Neural cell (in vitro differentiated cells): ENCODE data around the gene IFIH1. TPM values are rescaled to one million over a fixed set of nuclear protein-coding genes. Genes with fewer than 3 reads are reported as not detected.

Experiments used
- H2AFZ ChIP-seq: fragments of 200-600, 300-800 bp; sonication (generic), shearing (Covaris generic); 2 replicates; pipeline ENCODE4 v1.6.0; 2014; ENCODE audit warnings: low read depth, mild to moderate bottlenecking, antibody characterized with exemption, low read length, moderate library complexity
- H3F3A ChIP-seq: fragments of 200-600 bp; shearing (Covaris generic); 2 replicates; pipeline ENCODE4 v1.6.1; 2016; ENCODE audit warnings: mild to moderate bottlenecking, moderate library complexity, mixed read lengths, antibody characterized with exemption, low read length; ENCODE audit not compliant: insufficient read depth, poor library complexity, severe bottlenecking
- H3K27ac ChIP-seq: fragments of 200-600, 300-800 bp; sonication (generic), shearing (Covaris generic); 2 replicates; pipeline ENCODE4 v1.5.1; 2014; ENCODE audit warnings: mild to moderate bottlenecking, low read length, moderate library complexity
- H3K27me3 ChIP-seq: fragments of 300-800, 200-600 bp; sonication (generic), shearing (Covaris generic); 2 replicates; pipeline ENCODE4 v1.6.0; 2014; ENCODE audit warnings: mild to moderate bottlenecking, low read depth, low read length, moderate library complexity; ENCODE audit not compliant: insufficient read depth
- H3K36me3 ChIP-seq: fragments of 300-800, 200-600 bp; sonication (generic), shearing (Covaris generic); 2 replicates; pipeline ENCODE4 v1.5.1; 2014; ENCODE audit warnings: mild to moderate bottlenecking, antibody characterized with exemption, low read length, moderate library complexity; ENCODE audit not compliant: insufficient read depth
- H3K4me2 ChIP-seq: fragments of 300-800, 200-600 bp; sonication (generic), shearing (Covaris generic); 2 replicates; pipeline ENCODE4 v1.6.0; 2014; ENCODE audit warnings: mild to moderate bottlenecking, low read length
- H3K4me3 ChIP-seq: fragments of 300-800, 200-600 bp; sonication (generic), shearing (Covaris generic); 2 replicates; pipeline ENCODE4 v1.5.1; 2014; ENCODE audit warnings: mild to moderate bottlenecking, low read length, moderate library complexity
- H3K79me2 ChIP-seq: fragments of 200-600 bp; shearing (Covaris generic); replicated peaks from 2 replicates; pipeline ENCODE4 v1.6.0; 2014; ENCODE audit warnings: mild to moderate bottlenecking, low read length, moderate library complexity; ENCODE audit not compliant: insufficient read depth
- H3K9ac ChIP-seq: fragments of 300-800, 200-600 bp; sonication (generic), shearing (Covaris generic); 2 replicates; pipeline ENCODE4 v1.6.1; 2016; ENCODE audit warnings: mild to moderate bottlenecking, low read length, mixed read lengths
- H3K9me2 ChIP-seq: fragments of 200-600 bp; shearing (Covaris generic); 2 replicates; pipeline ENCODE4 v1.6.1; 2016; ENCODE audit warnings: mild to moderate bottlenecking, low read length, mixed read lengths; ENCODE audit not compliant: insufficient read depth
- H3K9me3 ChIP-seq: fragments of 200-600, 300-800 bp; sonication (generic), shearing (Covaris generic); 2 replicates; pipeline ENCODE4 v1.6.1; 2016; ENCODE audit warnings: mild to moderate bottlenecking, mixed run types, low read length, moderate library complexity, mixed read lengths
- H4K20me1 ChIP-seq: fragments of 200-600 bp; shearing (Covaris generic); 2 replicates; pipeline ENCODE4 v1.6.1; 2016; ENCODE audit warnings: mild to moderate bottlenecking, mixed run types; ENCODE audit not compliant: insufficient read depth
- EP300 ChIP-seq: fragments of 450-650 bp; conservative IDR thresholded peaks from 2 replicates; pipeline ENCODE4 v1.6.1; 2014; ENCODE audit warnings: antibody characterized with exemption, mild to moderate bottlenecking, moderate library complexity; ENCODE audit not compliant: poor library complexity, severe bottlenecking
- EZH2 ChIP-seq: fragments of 200-600, 300-800 bp; shearing (Covaris generic), sonication (generic); IDR thresholded peaks from 2 replicates; pipeline ENCODE4 v1.6.1; 2014; ENCODE audit warnings: antibody characterized with exemption, low read length, borderline replicate concordance, mild to moderate bottlenecking; ENCODE audit not compliant: insufficient read depth, poor library complexity, severe bottlenecking
- MXI1 ChIP-seq: fragments of 450-650 bp; conservative IDR thresholded peaks from 2 replicates; pipeline ENCODE4 v1.6.1; 2014; ENCODE audit warnings: antibody characterized with exemption, mild to moderate bottlenecking; ENCODE audit not compliant: poor library complexity, severe bottlenecking
- POLR2AphosphoS5 ChIP-seq: IDR thresholded peaks from 2 replicates; pipeline ENCODE4 v1.6.1; 2012
- REST ChIP-seq: IDR thresholded peaks from 2 replicates; pipeline ENCODE4 v1.6.1; 2012; ENCODE audit warnings: borderline replicate concordance
- SMC3 ChIP-seq: fragments of 450-650 bp; conservative IDR thresholded peaks from 2 replicates; pipeline ENCODE4 v1.6.1; 2014; ENCODE audit warnings: antibody characterized with exemption, mild to moderate bottlenecking, moderate library complexity; ENCODE audit not compliant: poor library complexity
- TAF1 ChIP-seq: IDR thresholded peaks from 2 replicates; pipeline ENCODE4 v1.6.1; 2012; ENCODE audit warnings: low read depth
- polyA plus RNA-seq: library from polyadenylated mRNA; depleted of rRNA; stranded (reverse); fragments of >200 nt; gene quantifications from 2 replicates; pipeline ENCODE4 v1.2.3, GENCODE V29; 2014
- TF ChIP-seq, protein P1 (sequence below): fragments of 450-650 bp; IDR thresholded peaks from 2 replicates; pipeline ENCODE4 v1.5.1; 2014; ENCODE audit warnings: antibody characterized with exemption, mild to moderate bottlenecking, moderate library complexity; ENCODE audit not compliant: poor library complexity, severe bottlenecking

Gene IFIH1
- polyA plus RNA-seq, 1 donor from 2014 or later, result not detected

DNA sequence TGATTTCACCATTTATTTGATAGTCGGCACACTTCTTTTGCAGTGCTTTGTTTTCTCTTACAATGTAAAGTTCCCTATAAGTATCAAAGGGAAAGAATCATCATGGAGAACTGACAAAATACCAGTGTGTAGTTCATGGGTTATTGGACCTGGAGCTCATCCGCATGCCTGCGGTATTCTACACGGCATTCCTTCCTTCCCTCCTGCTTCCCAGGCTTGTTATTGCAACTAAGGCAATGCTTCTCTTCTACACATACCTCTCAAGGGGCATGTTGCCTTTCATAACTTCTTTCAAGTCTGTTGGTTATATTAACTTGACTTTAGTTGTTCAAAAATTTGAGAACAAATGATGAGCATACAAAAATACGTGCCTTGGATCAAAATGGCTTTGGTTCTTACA, 51.0 kb downstream of the IFIH1 start:
- no peak overlapping the region for H2AFZ ChIP-seq
- no peaks in the 10 kb centered on the region for H3K9me3 ChIP-seq
- no peak overlapping the region for H3K9ac ChIP-seq
- H3F3A ChIP-seq, result no peaks in the 10 kb centered on the region
- no peaks in the 10 kb centered on the region for H3K27me3 ChIP-seq
- no peak overlapping the region for H3K4me2 ChIP-seq
- TF ChIP-seq EP300 (no peak), POLR2AphosphoS5 (no peak), EZH2 (no peak), TAF1 (no peak)
- H3K36me3 ChIP-seq, result no peaks in the 10 kb centered on the region
- no peak overlapping the region for H3K27ac ChIP-seq
- no peaks in the 10 kb centered on the region for H4K20me1 ChIP-seq
- no peaks in the 10 kb centered on the region for H3K79me2 ChIP-seq
- H3K9me2 ChIP-seq, result no peaks in the 10 kb centered on the region
- no peak overlapping the region for H3K4me3 ChIP-seq

- no peak overlapping the region for H3K27ac ChIP-seq
- H3K4me3 ChIP-seq, result no peak overlapping the region
- H3K9me3 ChIP-seq, result no peaks in the 10 kb centered on the region
Measured at GRCh38 chr2:162266460-162266760, 52.1 kb downstream of the IFIH1 start.

More at GRCh38 chr2:162266460-162266760, 52.1 kb downstream of the IFIH1 start:
- H3K4me2 ChIP-seq, result no peak overlapping the region
- no peaks in the 10 kb centered on the region for H3K79me2 ChIP-seq
- no peaks in the 10 kb centered on the region for H3K36me3 ChIP-seq
- H3K27me3 ChIP-seq, result no peaks in the 10 kb centered on the region
- H4K20me1 ChIP-seq, result no peaks in the 10 kb centered on the region
- no peaks in the 10 kb centered on the region for H3K9me2 ChIP-seq
- no peak overlapping the region for H3K9ac ChIP-seq
- TF ChIP-seq EZH2 (no peak), EP300 (no peak), SMC3 (no peak), MXI1 (no peak), REST (no peak), POLR2AphosphoS5 (no peak)
- TF ChIP-seq, protein P1, sequence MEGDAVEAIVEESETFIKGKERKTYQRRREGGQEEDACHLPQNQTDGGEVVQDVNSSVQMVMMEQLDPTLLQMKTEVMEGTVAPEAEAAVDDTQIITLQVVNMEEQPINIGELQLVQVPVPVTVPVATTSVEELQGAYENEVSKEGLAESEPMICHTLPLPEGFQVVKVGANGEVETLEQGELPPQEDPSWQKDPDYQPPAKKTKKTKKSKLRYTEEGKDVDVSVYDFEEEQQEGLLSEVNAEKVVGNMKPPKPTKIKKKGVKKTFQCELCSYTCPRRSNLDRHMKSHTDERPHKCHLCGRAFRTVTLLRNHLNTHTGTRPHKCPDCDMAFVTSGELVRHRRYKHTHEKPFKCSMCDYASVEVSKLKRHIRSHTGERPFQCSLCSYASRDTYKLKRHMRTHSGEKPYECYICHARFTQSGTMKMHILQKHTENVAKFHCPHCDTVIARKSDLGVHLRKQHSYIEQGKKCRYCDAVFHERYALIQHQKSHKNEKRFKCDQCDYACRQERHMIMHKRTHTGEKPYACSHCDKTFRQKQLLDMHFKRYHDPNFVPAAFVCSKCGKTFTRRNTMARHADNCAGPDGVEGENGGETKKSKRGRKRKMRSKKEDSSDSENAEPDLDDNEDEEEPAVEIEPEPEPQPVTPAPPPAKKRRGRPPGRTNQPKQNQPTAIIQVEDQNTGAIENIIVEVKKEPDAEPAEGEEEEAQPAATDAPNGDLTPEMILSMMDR, result no peak
- no peaks in the 10 kb centered on the region for H3F3A ChIP-seq
- H2AFZ ChIP-seq, result no peak overlapping the region
